ENCODE results near the gene TES.

The TES gene

DNA sequence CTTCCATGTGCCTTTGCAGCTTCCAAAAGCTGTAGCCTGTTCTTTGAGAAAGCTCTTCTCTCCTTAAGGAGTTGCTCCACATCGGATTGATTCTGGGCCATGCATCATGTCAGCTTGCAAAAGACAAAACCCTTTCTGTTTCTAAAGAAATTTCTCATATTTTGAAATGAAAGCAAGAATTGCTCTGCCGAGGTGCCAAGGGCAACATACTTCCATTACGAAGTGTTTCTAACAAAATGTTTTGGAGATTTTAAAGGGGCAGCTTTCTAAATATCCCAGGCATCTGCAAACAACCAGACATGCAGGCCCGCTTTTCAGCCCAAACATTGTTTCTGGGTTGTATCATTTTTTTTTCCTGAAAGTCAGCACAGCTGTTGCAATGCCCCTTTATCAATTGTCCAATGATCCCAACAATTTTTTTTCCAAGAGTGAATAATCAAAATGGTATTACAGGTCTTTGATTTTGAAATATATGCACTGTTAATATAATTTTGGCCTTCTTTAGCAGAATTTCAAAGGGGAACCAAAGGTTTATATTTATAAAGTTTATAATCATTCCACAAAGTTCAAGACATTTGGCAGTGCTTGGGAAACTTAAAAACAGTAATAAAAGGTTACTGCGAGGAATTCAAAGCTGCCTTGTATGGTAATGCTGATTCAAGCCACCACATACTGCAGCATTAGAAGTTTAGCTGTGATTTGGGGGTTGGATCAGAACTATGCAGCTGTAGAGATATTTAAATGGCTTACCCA, 61.0 kb downstream of the TES start:
- in situ Hi-C loops (cut with HindIII; ENCODE audit: low pct_ligation_motif_present, low sequenced_read_pairs), result loop anchor here (25.0 kb wide), 1 partner anchor 316 kb away; no protein-coding TSS in a partner anchor
- DNase-seq, result no peak
- Histone ChIP-seq H3K27ac (peak overlapping the region; percentile 83), H3K27me3 (replicated peaks) (no peaks in the 10 kb centered on the region), H3K4me3 (ENCODE audit: low read depth, low read length) (no peak overlapping the region), H3K36me3 (replicated peaks) (no peaks in the 10 kb centered on the region)
- no peak for TF ChIP-seq CTCF (IDR thresholded peaks at IDR 0.05; ENCODE audit: low read depth, low read length, missing control alignments)

GRCh38 chr7:116271963-116272886, 61.9 kb downstream of the TES start:
- Histone ChIP-seq H3K27me3 (replicated peaks) (no peaks in the 10 kb centered on the region), H3K36me3 (replicated peaks) (no peaks in the 10 kb centered on the region), H3K4me3 (ENCODE audit: low read depth, low read length) (peak overlapping the region; percentile 26), H3K27ac (peak overlapping the region; percentile 83)
- TF ChIP-seq CTCF (IDR thresholded peaks at IDR 0.05; ENCODE audit: low read depth, low read length, missing control alignments), result no peak
- in situ Hi-C loops (cut with HindIII; ENCODE audit: low pct_ligation_motif_present, low sequenced_read_pairs), result loop anchor here (25.0 kb wide), 1 partner anchor 315 kb away; no protein-coding TSS in a partner anchor
- DNase-seq, result peak; percentile 93

GRCh38 chr7:116273283-116273917, 63.1 kb downstream of the TES start:
- no peaks in the 10 kb centered on the region for H3K36me3 ChIP-seq (replicated peaks)
- in situ Hi-C loops (cut with HindIII; ENCODE audit: low pct_ligation_motif_present, low sequenced_read_pairs), result loop anchor here (25.0 kb wide), 1 partner anchor 314 kb away; no protein-coding TSS in a partner anchor
- no peak for DNase-seq
- no peak overlapping the region for H3K4me3 ChIP-seq (ENCODE audit: low read depth, low read length)
- peak overlapping the region; percentile 13 for H3K27ac ChIP-seq
- H3K27me3 ChIP-seq (replicated peaks), result no peaks in the 10 kb centered on the region
- TF ChIP-seq CTCF (IDR thresholded peaks at IDR 0.05; ENCODE audit: low read depth, low read length, missing control alignments), result no peak

DNA sequence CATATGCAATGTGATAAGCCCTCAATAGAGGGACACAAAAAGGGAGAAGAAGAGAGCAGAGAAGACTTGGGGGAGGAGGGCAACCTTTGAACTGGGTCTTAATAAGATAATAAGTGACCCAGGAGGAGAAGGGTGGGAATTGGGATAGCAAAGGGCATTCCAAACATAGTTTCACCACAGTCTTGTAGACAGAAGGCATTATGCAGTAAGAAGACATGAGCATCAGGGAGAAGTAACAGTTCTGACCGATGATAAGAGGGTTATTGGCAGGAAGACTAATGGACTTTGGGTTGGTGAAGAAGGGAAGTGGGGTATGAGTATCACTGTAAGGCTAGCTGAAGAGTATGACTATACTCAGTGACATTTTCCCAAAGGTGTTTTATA, 63.6 kb downstream of the TES start:
- no peak overlapping the region for H3K4me3 ChIP-seq (ENCODE audit: low read depth, low read length)
- H3K36me3 ChIP-seq (replicated peaks), result no peaks in the 10 kb centered on the region
- in situ Hi-C loops (cut with HindIII; ENCODE audit: low pct_ligation_motif_present, low sequenced_read_pairs), result loop anchor here (25.0 kb wide), 1 partner anchor 313 kb away; no protein-coding TSS in a partner anchor
- no peaks in the 10 kb centered on the region for H3K27me3 ChIP-seq (replicated peaks)
- peak overlapping the region; percentile 13 for H3K27ac ChIP-seq
- DNase-seq, result no peak
- no peak for TF ChIP-seq CTCF (IDR thresholded peaks at IDR 0.05; ENCODE audit: low read depth, low read length, missing control alignments)

DNA sequence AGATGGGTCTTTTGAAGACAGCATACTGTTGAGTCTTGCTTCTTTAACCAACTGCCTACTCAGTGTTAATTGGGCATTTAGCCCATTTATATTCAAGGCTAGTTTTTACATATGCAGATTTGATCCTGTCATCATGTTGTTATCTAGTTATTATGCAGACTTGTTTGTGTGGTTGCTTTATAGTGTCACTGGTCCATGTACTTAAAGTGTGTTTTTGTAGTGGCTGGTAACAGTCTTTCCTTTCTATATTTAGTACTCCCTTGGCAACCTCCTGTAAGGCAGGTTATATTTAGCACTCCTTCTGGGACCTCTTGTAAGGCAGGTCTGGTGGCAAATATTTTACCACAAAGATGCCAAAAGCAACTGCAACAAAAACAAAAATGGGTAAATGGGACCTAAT, 66.7 kb downstream of the TES start:
- H3K27me3 ChIP-seq (replicated peaks), result no peaks in the 10 kb centered on the region
- in situ Hi-C loops (cut with HindIII; ENCODE audit: low pct_ligation_motif_present, low sequenced_read_pairs), result no loop called here

More for the DNA sequence above, 66.7 kb downstream of the TES start:
- H3K4me3 ChIP-seq (ENCODE audit: low read depth, low read length), result no peak overlapping the region
- H3K27ac ChIP-seq, result no peak overlapping the region
- DNase-seq, result no peak
- no peak for TF ChIP-seq CTCF (IDR thresholded peaks at IDR 0.05; ENCODE audit: low read depth, low read length, missing control alignments)
- no peaks in the 10 kb centered on the region for H3K36me3 ChIP-seq (replicated peaks)

Data from brain microvascular endothelial cell (primary cell).